Fibroblast of lung (primary cell): ENCODE results near the gene PRKCA. TPM values are rescaled to one million over a fixed set of nuclear protein-coding genes. Genes with fewer than 3 reads are reported as not detected.

Experiments used
- DNase-seq, 2 donors: peaks; one replicate each; pipeline versions ENCODE4 v3.0.0 to v3.0.0-alpha.2; 2010; ENCODE audit warnings: low read depth in 2 of 2
- H2AFZ ChIP-seq: 2 replicates; pipeline ENCODE4 v1.5.1; 2012; ENCODE audit warnings: low read length, control low read depth, inconsistent platforms
- H3K27ac ChIP-seq: 2 replicates; pipeline ENCODE4 v1.5.1; 2011; ENCODE audit warnings: low read length, control low read depth; ENCODE audit not compliant: insufficient read depth
- H3K27me3 ChIP-seq: 2 replicates; pipeline ENCODE4 v1.5.1; 2011; ENCODE audit warnings: mild to moderate bottlenecking, low read length; ENCODE audit not compliant: control insufficient read depth, insufficient read depth
- H3K36me3 ChIP-seq: 2 replicates; pipeline ENCODE4 v1.5.1; 2011; ENCODE audit warnings: low read length; ENCODE audit not compliant: control insufficient read depth, insufficient read depth
- H3K4me1 ChIP-seq: 2 replicates; pipeline ENCODE4 v1.5.1; 2011; ENCODE audit warnings: low read length; ENCODE audit not compliant: control insufficient read depth, insufficient read depth; ENCODE audit errors: extremely low read depth
- H3K4me2 ChIP-seq: 2 replicates; pipeline ENCODE4 v1.5.1; 2011; ENCODE audit warnings: low read length, control low read depth; ENCODE audit not compliant: insufficient read depth; ENCODE audit errors: extremely low read depth
- H3K4me3 ChIP-seq, 4 experiments: fragments of 200-600 bp in 1 of 4; sonication (generic) in 1 of 4; replicated peaks in 1 of 4; 2 replicates each; pipeline ENCODE4 v1.5.1; 2011 to 2016; ENCODE audit warnings: low read length in 4 of 4, low read depth in 3 of 4, mild to moderate bottlenecking in 3 of 4, control low read depth in 2 of 4, inconsistent platforms in 1 of 4, mixed read lengths in 1 of 4; ENCODE audit not compliant: insufficient read depth in 1 of 4; ENCODE audit errors: control extremely low read depth in 1 of 4
- H3K79me2 ChIP-seq: 2 replicates; pipeline ENCODE4 v1.5.1; 2012; ENCODE audit warnings: mild to moderate bottlenecking, low read length, inconsistent platforms; ENCODE audit not compliant: control insufficient read depth, insufficient read depth
- H3K9ac ChIP-seq: 2 replicates; pipeline ENCODE4 v1.5.1; 2011; ENCODE audit warnings: mild to moderate bottlenecking, low read length, control low read depth; ENCODE audit not compliant: insufficient read depth
- H3K9me3 ChIP-seq: 2 replicates; pipeline ENCODE4 v1.5.1; 2012; ENCODE audit warnings: low read depth, low read length; ENCODE audit not compliant: control insufficient read depth, insufficient read depth
- H4K20me1 ChIP-seq: 2 replicates; pipeline ENCODE4 v1.5.1; 2011; ENCODE audit warnings: low read length; ENCODE audit not compliant: control insufficient read depth, insufficient read depth; ENCODE audit errors: extremely low read depth
- CTCF ChIP-seq, 2 donors: IDR thresholded peaks in 1 of 2; conservative IDR thresholded peaks in 1 of 2; 1 replicate in 1 of 2; 2 replicates in 1 of 2; pipeline ENCODE4 v1.5.1; 2011 to 2012; ENCODE audit warnings: low read length in 2 of 2, control low read depth in 1 of 2, inconsistent platforms in 1 of 2, low read depth in 1 of 2, mild to moderate bottlenecking in 1 of 2
- EZH2 ChIP-seq: IDR thresholded peaks from 2 replicates; pipeline ENCODE4 v1.5.1; 2012; ENCODE audit warnings: low read length, control low read depth, mild to moderate bottlenecking; ENCODE audit errors: missing control alignments
- polyA plus RNA-seq, 2 donors: library from polyadenylated mRNA; depleted of rRNA in 1 of 2; stranded (reverse) in 1 of 2; unstranded in 1 of 2; fragments of >200 nt; gene quantifications; 2 replicates each; pipeline ENCODE4 v1.2.1, GENCODE V29; 2011 to 2012; ENCODE audit warnings: missing spikeins in 1 of 2
- total RNA-seq: library from RNA; depleted of rRNA; stranded (reverse); fragments of >200 nt; gene quantifications from 2 replicates; pipeline ENCODE4 v1.2.1, GENCODE V29; 2014

The PRKCA gene
- total and polyA plus RNA-seq, 2 donors (not counting 1 experiment from before 2014, with no cell fraction given) = 34.0 to 74.2 TPM

GRCh38 chr17:66602659-66603384 is 300.4 kb downstream of the PRKCA start:
- no peak overlapping the region for H2AFZ ChIP-seq
- TF ChIP-seq EZH2 (no peak), CTCF (conservative IDR thresholded peaks at IDR 0.05 in 1 of 2, IDR thresholded peaks at IDR 0.05 in 1 of 2; ENCODE audit: low read depth in 1 of 2, low read length in 2 of 2) (no peak)

GRCh38 chr17:66604376-66604775 is 302.0 kb downstream of the PRKCA start:
- no peaks in the 10 kb centered on the region for H3K9me3 ChIP-seq
- no peaks in the 10 kb centered on the region for H3K27me3 ChIP-seq
- H3K36me3 ChIP-seq = no peaks in the 10 kb centered on the region
- no peak overlapping the region for H3K27ac ChIP-seq
- H3K4me2 ChIP-seq = no peak overlapping the region
- H3K4me3 ChIP-seq = no peak overlapping the region
- DNase-seq = peak in 1 of 2 donors; percentile 32
- H3K79me2 ChIP-seq = peaks cover 17% of the 10 kb centered on the region
- TF ChIP-seq CTCF (conservative IDR thresholded peaks at IDR 0.05 in 1 of 2, IDR thresholded peaks at IDR 0.05 in 1 of 2; ENCODE audit: low read depth in 1 of 2, low read length in 2 of 2) (no peak), EZH2 (no peak)
- no peak overlapping the region for H3K9ac ChIP-seq
- peaks cover 8% of the 10 kb centered on the region for H3K4me1 ChIP-seq
- H2AFZ ChIP-seq = no peak overlapping the region
- H4K20me1 ChIP-seq = no peaks in the 10 kb centered on the region

More at GRCh38 chr17:66602659-66603384, 300.4 kb downstream of the PRKCA start:
- no peaks in the 10 kb centered on the region for H3K27me3 ChIP-seq
- no peaks in the 10 kb centered on the region for H3K9me3 ChIP-seq
- peak; percentile 56 to 90 for DNase-seq
- peaks cover 8% of the 10 kb centered on the region for H3K4me1 ChIP-seq
- H4K20me1 ChIP-seq = no peaks in the 10 kb centered on the region
- peaks cover 17% of the 10 kb centered on the region for H3K79me2 ChIP-seq
- H3K4me2 ChIP-seq = peak overlapping the region; percentile 44
- H3K36me3 ChIP-seq = no peaks in the 10 kb centered on the region
- H3K27ac ChIP-seq = peak overlapping the region; percentile 54
- peak overlapping the region in 1 of 4 experiments; percentile 4 for H3K4me3 ChIP-seq
- H3K9ac ChIP-seq = peak overlapping the region; percentile 42

DNA sequence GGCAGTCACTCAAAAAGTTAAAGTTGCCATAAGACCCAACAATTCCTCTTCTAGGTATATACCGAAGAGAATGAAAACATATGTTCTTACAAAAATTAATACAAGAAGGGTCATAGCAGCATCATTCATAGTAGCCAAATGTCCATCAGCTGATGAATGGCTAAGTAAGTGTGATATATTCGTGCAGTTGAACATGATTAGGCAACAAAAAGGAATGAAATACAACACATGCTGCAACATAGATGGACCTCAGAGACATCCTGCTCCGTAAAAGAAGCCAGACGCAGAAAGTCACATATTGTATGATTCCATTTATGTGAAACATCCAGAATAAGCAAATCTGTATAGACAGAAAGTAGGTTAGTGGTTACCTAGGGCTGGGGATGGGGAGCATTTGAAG is 303.1 kb downstream of the PRKCA start:
- peaks cover 8% of the 10 kb centered on the region for H3K4me1 ChIP-seq
- H3K79me2 ChIP-seq = peaks cover 17% of the 10 kb centered on the region
- H4K20me1 ChIP-seq = no peaks in the 10 kb centered on the region
- no peak overlapping the region for H3K27ac ChIP-seq
- H2AFZ ChIP-seq = no peak overlapping the region
- no peaks in the 10 kb centered on the region for H3K9me3 ChIP-seq
- peak in 1 of 2 donors; percentile 53 for DNase-seq
- no peak overlapping the region for H3K4me2 ChIP-seq
- no peaks in the 10 kb centered on the region for H3K27me3 ChIP-seq
- no peak for TF ChIP-seq CTCF (conservative IDR thresholded peaks at IDR 0.05 in 1 of 2, IDR thresholded peaks at IDR 0.05 in 1 of 2; ENCODE audit: low read depth in 1 of 2, low read length in 2 of 2)
- H3K4me3 ChIP-seq = no peak overlapping the region
- H3K9ac ChIP-seq = no peak overlapping the region
- H3K36me3 ChIP-seq = no peaks in the 10 kb centered on the region
